GM10248 (cell line): ENCODE results near the gene SHANK1.

Experiments
- CTCF ChIA-PET: fragments of 300-600 bp; sonication (Branson Sonifier 250); formaldehyde crosslinking; extraction: SDS; loops from one replicate; lab custom pipeline; 2021; ENCODE audit warnings: antibody characterized with exemption; lab: Yijun Ruan, JAX
- POLR2A ChIA-PET: fragments of 350-650 bp; sonication (Branson Sonifier 250); formaldehyde crosslinking; extraction: SDS; loops from one replicate; lab custom pipeline; 2020; ENCODE audit warnings: antibody characterized with exemption; lab: Yijun Ruan, JAX
- DNase-seq: peaks from one replicate; pipeline ENCODE4 v3.0.0; 2012; ENCODE audit errors: extremely low spot score
- CTCF ChIP-seq: IDR thresholded peaks from 2 replicates; pipeline ENCODE4 v1.5.1; 2012; ENCODE audit warnings: mild to moderate bottlenecking, low read depth; ENCODE audit errors: extremely low read depth, missing control alignments, control extremely low read depth

The SHANK1 gene

GRCh38 chr19:50718255-50719118 lies 1.1 kb downstream of the SHANK1 start:
- DNase-seq = no peak
- ChIA-PET POLR2A (no interaction called here), CTCF (interaction anchor here (0.7 to 1.4 kb wide), 2 partner anchors 19 to 163 kb away, joined by 3 read pairs; no protein-coding TSS in a partner anchor)
- no peak for TF ChIP-seq CTCF

- no peak for DNase-seq
- CTCF ChIA-PET = interaction anchor here (1.4 kb wide), 1 partner anchor 19 kb away, joined by 3 read pairs; no protein-coding TSS in a partner anchor
- no peak for TF ChIP-seq CTCF
- POLR2A ChIA-PET = no interaction called here
Observed at GRCh38 chr19:50717891-50718254, 1.7 kb downstream of the SHANK1 start.

- ChIA-PET CTCF (interaction anchor here (1.4 kb wide), 1 partner anchor 18 kb away, joined by 3 read pairs; no protein-coding TSS in a partner anchor), POLR2A (no interaction called here)
- no peak for TF ChIP-seq CTCF
- DNase-seq = no peak
Observed at GRCh38 chr19:50717026-50717723, 2.4 kb downstream of the SHANK1 start.

GRCh38 chr19:50716178-50717025 lies 3.2 kb downstream of the SHANK1 start:
- no peak for TF ChIP-seq CTCF
- DNase-seq = no peak
- CTCF ChIA-PET = interaction anchor here (1.4 kb wide), 1 partner anchor 17 kb away, joined by 3 read pairs; no protein-coding TSS in a partner anchor
- POLR2A ChIA-PET = no interaction called here

GRCh38 chr19:50713556-50714236 lies 5.9 kb downstream of the SHANK1 start:
- DNase-seq = no peak
- no peak for TF ChIP-seq CTCF
- CTCF ChIA-PET = interaction anchor here (0.9 to 1.7 kb wide), 3 partner anchors 8 to 382 kb away, joined by 3 read pairs; no protein-coding TSS in a partner anchor
- POLR2A ChIA-PET = no interaction called here

GRCh38 chr19:50712833-50713232 lies 6.8 kb downstream of the SHANK1 start:
- ChIA-PET POLR2A (no interaction called here), CTCF (interaction anchor here (1.7 kb wide), 1 partner anchor 383 kb away, joined by 3 read pairs; no protein-coding TSS in a partner anchor)
- no peak for DNase-seq
- TF ChIP-seq CTCF = no peak
